Measurements from ENCODE around the gene SPOCD1. TPM values are rescaled to one million over a fixed set of nuclear protein-coding genes. Genes with fewer than 3 reads are reported as not detected.

SPOCD1 gene
- total RNA-seq, 1 experiment from 2014 or later, result 10.2 TPM

- Histone ChIP-seq H3K9me3 (ENCODE audit: insufficient read depth, low read depth) (no peaks in the 10 kb centered on the region), H3K79me2 (ENCODE audit: low read depth) (0 out of 2 replicates have a peak, but pooled peaks cover 4% of the 10 kb centered on the region), H3K27ac (no peak overlapping the region), H3K27me3 (ENCODE audit: insufficient read depth, low read depth) (no peaks in the 10 kb centered on the region), H4K20me1 (ENCODE audit: insufficient read depth) (no peaks in the 10 kb centered on the region), H2AFZ (no peak overlapping the region), H3K4me2 (no peak overlapping the region), H3K9me2 (ENCODE audit: insufficient read depth) (no peaks in the 10 kb centered on the region), H3K36me3 (ENCODE audit: low read depth) (no peaks in the 10 kb centered on the region), H3F3A (ENCODE audit: insufficient read depth, low read depth) (peaks cover 33% of the 10 kb centered on the region), H3K4me3 (no peak overlapping the region), H3K4me1 (replicated peaks; ENCODE audit: insufficient read depth) (peaks cover 16% of the 10 kb centered on the region)
- ChIA-PET POLR2A (ENCODE audit: unreplicated experiment) (interaction anchor here (0.7 kb wide), 1 partner anchor 198 kb away, joined by 3 read pairs; no protein-coding TSS in a partner anchor), CTCF (no interaction called here)
- TF ChIP-seq EZH2 (IDR thresholded peaks at IDR 0.05; ENCODE audit: low read depth) (no peak), CTCF (conservative IDR thresholded peaks at IDR 0.05) (no peak)
- no peak for DNase-seq
- no TSS peak for BruUV-seq (replicated peaks)
- intact Hi-C loops (cut with micrococcal nuclease; ENCODE audit: unreplicated experiment), result no loop called here
Observed at GRCh38 chr1:31803610-31804009, 12.2 kb downstream of the SPOCD1 start.

GRCh38 chr1:31802190-31803150 lies 13.4 kb downstream of the SPOCD1 start:
- Histone ChIP-seq H3K79me2 (ENCODE audit: low read depth) (peaks cover 15% of the 10 kb centered on the region), H3K27me3 (ENCODE audit: insufficient read depth, low read depth) (no peaks in the 10 kb centered on the region), H3K4me3 (no peak overlapping the region), H3K9me2 (ENCODE audit: insufficient read depth) (no peaks in the 10 kb centered on the region), H3K4me2 (no peak overlapping the region), H3F3A (ENCODE audit: insufficient read depth, low read depth) (peaks cover 24% of the 10 kb centered on the region), H3K27ac (no peak overlapping the region), H3K36me3 (ENCODE audit: low read depth) (no peaks in the 10 kb centered on the region), H3K4me1 (replicated peaks; ENCODE audit: insufficient read depth) (peaks cover 23% of the 10 kb centered on the region), H2AFZ (no peak overlapping the region), H3K9me3 (ENCODE audit: insufficient read depth, low read depth) (no peaks in the 10 kb centered on the region), H4K20me1 (ENCODE audit: insufficient read depth) (no peaks in the 10 kb centered on the region)
- intact Hi-C loops (cut with micrococcal nuclease; ENCODE audit: unreplicated experiment), result no loop called here
- DNase-seq, result no peak
- no peak for TF ChIP-seq EZH2 (IDR thresholded peaks at IDR 0.05; ENCODE audit: low read depth)
- TF ChIP-seq CTCF (conservative IDR thresholded peaks at IDR 0.05), result no peak
- ChIA-PET POLR2A (ENCODE audit: unreplicated experiment) (no interaction called here), CTCF (no interaction called here)
- no TSS peak for BruUV-seq (replicated peaks)

- ChIA-PET CTCF (no interaction called here), POLR2A (ENCODE audit: unreplicated experiment) (no interaction called here)
- Histone ChIP-seq H3K79me2 (ENCODE audit: low read depth) (peaks cover 25% of the 10 kb centered on the region), H3K4me3 (no peak overlapping the region), H3K36me3 (ENCODE audit: low read depth) (no peaks in the 10 kb centered on the region), H3K27me3 (ENCODE audit: insufficient read depth, low read depth) (no peaks in the 10 kb centered on the region), H3K4me2 (no peak overlapping the region), H3K9me3 (ENCODE audit: insufficient read depth, low read depth) (no peaks in the 10 kb centered on the region), H2AFZ (no peak overlapping the region), H3K4me1 (replicated peaks; ENCODE audit: insufficient read depth) (peaks cover 33% of the 10 kb centered on the region), H3K27ac (no peak overlapping the region), H3F3A (ENCODE audit: insufficient read depth, low read depth) (peaks cover 15% of the 10 kb centered on the region), H3K9me2 (ENCODE audit: insufficient read depth) (no peaks in the 10 kb centered on the region), H4K20me1 (ENCODE audit: insufficient read depth) (no peaks in the 10 kb centered on the region)
- TF ChIP-seq EZH2 (IDR thresholded peaks at IDR 0.05; ENCODE audit: low read depth) (no peak), CTCF (conservative IDR thresholded peaks at IDR 0.05) (no peak)
- intact Hi-C loops (cut with micrococcal nuclease; ENCODE audit: unreplicated experiment), result no loop called here
- DNase-seq, result no peak
- BruUV-seq (replicated peaks), result no TSS peak
Observed at GRCh38 chr1:31801458-31801857, 14.4 kb downstream of the SPOCD1 start.
